Ramos (cell line): ENCODE results near the gene PCCA.

Experiments used
- in situ Hi-C: fragments of 300-500 bp; cut with MboI; formaldehyde crosslinking; loops from one replicate; pipeline ENCODE4 v1.14.3; 2022; ENCODE audit warnings: low sequenced_read_pairs; ENCODE audit not compliant: unreplicated experiment

Gene PCCA

DNA sequence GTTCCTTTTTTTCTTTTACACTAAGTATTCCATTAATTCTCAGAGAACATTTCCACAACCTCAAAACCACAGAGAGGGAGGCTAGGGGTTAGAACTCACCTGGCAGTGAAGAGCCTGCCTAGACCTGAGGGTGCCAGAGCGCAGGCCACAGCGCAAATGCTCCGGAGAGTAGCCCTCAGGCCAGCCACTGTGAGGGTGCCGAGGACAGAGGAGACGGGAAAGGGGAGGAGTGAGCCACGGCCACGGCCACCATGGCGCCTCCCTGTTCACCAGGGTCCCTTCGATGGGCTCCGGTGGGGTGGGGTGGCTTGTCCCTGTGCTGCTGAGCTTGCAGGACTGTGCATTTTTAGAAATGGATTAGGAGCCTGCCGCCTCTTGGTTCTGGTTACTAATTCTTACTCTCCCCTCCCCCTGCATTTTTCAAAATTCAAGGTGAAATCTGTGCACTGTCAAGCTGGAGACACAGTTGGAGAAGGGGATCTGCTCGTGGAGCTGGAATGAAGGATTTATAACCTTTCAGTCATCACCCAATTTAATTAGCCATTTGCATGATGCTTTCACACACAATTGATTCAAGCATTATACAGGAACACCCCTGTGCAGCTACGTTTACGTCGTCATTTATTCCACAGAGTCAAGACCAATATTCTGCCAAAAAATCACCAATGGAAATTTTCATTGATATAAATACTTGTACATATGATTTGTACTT lies 440.9 kb downstream of the PCCA start:
- in situ Hi-C loops = no loop called here

DNA sequence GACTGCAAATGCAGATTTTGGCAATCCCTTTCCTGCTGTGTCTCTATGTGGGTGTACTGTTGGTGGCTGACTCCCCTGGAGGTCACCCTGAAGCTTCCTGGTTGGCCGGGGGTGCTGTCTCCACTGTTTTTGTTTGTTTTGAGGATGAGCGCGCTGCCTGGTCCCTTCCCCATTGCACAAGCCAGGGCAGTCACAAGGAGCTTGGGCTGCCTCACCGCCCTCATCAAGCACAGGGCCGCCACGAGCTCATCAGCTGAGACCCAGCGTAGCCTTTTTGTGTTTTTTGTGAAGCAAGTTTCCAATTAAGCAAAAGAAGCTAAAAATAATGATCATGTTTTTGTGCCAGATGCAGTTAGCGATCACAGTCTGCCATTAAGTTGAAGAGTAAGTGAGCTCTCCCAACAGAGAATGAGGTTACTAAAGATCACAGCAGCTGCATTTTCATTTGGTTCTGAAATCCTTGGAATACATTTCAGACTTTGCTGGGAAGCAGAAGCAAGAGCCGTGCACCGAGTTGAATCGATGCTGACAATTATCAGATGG lies 441.8 kb downstream of the PCCA start:
- in situ Hi-C loops = no loop called here

DNA sequence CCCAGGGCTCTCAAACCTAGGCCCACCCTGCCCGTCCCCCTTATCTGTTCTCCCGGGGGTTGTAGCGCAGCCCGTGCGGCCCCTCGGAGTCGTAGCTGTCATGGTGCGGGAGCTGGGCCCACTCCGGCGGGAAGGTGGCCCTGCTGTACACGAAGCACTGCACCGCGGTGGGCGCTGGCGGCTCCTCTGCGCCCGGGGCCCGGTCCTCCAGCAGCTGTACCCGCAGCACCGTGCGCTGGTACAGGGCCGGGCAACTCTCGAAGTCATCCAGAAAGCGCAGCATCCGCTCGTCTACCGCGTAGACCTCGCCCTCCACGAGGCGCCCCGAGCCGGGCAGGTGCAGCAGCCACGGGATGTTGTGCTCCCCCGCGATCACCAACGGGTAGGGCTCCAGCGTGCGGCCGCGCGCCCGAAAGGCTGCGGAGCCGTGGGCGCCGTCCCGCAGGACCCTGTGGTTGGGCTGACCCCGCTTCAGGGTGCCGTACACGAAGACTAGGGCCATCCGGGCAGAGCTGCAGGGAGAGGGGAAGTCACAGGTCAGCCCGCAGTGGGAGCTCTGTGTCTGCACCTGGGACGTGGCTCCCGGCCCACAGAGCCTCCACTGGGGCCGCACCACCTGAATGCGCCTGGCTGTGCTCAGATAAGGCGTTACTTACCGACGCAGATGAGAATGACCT lies 443.3 kb downstream of the PCCA start:
- in situ Hi-C loops = no loop called here

- in situ Hi-C loops = no loop called here
Measured at GRCh38 chr13:100532836-100533435, 444.0 kb downstream of the PCCA start.

GRCh38 chr13:100533588-100534041 lies 444.7 kb downstream of the PCCA start:
- in situ Hi-C loops = no loop called here

GRCh38 chr13:100534147-100534843 lies 445.4 kb downstream of the PCCA start:
- in situ Hi-C loops = no loop called here

DNA sequence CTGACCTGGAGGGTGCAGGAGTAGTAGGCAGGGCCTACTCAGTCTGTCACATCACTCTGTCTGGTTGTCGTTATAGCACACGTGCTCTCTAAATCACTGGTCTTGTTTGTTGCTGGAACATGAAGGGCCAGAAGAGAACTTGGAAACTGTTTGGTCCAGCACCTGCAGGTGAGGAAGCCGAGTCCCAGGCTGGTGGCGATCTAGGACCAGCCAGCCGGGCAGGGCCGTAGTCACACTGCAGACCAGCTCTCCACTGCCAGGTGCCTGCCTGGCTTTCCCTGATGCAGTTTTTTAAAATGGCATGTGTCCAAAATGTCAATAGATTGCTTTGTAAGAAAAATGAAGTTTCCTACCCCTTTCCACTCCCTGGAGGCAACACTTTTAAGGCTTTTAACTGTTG lies 446.0 kb downstream of the PCCA start:
- in situ Hi-C loops = no loop called here

GRCh38 chr13:100535426-100536135 lies 446.7 kb downstream of the PCCA start:
- in situ Hi-C loops = no loop called here

GRCh38 chr13:100536643-100537180 lies 447.8 kb downstream of the PCCA start:
- in situ Hi-C loops = no loop called here

DNA sequence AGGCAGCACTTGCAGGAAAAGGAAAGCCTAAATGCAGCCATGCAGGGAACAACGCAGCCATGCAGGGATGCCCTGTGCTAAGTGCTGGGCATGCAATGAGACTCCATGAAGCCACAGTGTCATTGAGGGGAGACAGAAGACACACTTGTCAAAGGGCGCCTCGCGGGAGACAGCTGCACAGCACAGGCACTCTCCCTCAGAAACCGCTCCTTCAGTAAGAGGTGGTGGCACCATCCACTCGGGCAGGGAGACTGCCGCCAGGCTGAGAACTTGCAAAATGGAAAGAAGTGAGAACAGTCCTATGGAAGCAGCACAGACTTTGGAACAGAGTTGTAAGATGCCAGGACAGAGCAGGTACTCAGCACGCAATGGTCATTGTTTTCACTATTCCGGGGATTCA lies 448.6 kb downstream of the PCCA start:
- in situ Hi-C loops = no loop called here

GRCh38 chr13:100537951-100538462 lies 449.1 kb downstream of the PCCA start:
- in situ Hi-C loops = no loop called here

DNA sequence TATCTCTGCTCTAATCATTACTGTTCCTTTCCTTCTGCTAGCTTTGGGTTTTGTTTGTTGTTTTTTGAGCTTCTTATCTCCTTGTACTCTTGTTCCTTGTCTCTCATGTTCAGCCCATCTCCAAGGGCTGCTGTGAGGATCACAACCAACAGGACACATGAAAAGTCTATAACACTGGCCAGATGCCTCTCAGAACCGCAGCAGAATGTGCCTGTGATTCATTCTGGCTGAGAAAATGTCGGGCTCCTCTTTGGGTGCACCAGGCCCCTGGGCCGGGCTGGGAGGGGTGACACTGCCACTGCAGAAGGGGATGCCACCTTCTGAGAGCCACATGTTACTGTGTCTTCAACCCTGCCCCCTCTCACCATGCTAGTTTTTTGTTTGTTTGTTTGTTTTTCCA lies 451.7 kb downstream of the PCCA start:
- in situ Hi-C loops = no loop called here

DNA sequence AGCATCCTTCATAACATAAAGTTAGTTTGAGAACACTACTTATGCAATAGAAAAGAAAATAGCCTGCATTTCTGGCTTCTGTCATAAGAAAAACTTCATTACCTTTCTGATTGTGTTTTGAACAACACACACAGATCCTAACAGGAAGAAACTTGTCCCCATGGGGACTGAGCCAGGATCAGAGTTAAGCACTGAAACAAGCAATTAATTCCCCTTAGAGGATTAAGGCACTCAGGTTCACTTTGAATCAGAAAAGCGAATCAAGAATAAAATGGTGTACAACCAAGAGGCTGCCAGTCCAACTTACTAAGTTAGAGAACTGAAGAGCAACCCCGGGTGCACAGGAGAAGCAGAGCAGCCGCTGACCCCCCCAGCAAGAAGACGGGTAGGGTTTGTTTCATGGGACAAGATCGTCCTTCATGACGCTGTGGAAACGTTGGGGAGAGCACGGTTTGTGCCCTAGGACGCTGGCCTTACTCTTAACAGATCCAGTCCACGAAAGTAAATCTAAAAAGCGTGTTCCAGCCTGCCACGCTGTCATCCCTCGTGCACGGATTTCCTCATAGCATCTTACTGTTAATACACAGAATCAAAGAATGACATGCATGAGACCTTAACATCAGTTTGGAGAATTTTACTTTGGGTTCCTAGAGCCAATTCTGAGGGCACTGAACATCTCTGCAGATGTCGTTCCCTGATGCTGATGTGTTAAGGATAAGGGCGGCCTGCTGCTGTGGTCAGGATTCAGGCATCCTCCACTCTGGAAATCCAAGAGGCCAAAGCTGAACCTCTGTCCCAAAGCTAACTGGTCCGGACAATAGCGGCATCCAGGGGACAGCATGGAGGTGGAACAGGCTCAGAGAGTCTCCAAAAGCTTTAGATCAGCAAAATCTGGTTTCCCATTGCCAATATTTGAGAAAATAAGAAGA lies 453.3 kb downstream of the PCCA start:
- in situ Hi-C loops = no loop called here

DNA sequence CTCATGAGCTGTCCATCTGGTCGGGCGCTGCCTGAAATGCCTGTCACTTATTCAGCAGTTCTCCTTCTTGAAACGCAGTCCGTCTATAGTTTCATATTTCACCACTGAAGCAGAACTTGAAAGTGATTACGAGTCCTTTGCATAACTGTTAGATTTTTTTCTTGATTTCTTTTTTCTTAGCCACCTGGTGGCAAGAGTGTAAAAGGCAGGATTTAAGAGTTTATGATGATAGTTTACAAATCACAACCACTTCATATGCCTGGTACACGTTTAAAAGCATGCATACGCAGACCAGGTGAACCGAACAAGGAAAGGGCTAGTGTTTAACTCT lies 453.9 kb downstream of the PCCA start:
- in situ Hi-C loops = no loop called here

DNA sequence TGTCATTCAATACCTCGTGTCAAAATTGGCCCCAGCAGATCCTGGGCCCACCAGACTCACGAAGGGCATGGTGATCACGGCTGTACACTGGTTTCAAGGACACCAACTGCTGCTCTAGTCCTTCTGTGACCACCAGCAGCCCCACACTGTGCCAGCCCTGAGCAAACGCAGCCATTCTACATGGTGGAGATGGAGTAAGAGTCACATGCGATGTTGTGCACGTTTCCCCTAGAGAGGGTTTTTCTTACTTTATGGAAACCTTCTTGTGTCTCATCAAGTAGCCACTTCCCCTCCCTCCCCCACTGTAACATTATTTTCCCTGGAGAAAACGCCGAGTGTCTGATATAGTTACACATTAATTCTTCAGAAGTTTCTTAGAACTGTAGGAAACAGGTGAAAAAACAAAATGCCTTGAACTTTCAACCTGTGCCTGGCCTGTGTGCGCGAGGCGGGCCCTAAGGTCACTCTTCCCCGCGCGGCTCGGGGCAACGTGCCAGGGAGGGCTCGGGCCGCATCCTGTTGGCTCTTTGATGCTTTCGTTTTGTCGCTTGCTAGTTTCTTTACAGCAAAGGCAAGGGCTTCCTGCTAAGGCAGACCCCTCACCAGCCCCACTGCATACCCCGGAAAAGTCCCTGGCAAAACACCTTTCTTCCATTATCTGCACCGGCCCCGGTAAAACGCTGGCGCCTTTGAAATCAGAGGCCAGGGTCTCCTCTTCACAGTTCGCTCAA lies 455.1 kb downstream of the PCCA start:
- in situ Hi-C loops = no loop called here

DNA sequence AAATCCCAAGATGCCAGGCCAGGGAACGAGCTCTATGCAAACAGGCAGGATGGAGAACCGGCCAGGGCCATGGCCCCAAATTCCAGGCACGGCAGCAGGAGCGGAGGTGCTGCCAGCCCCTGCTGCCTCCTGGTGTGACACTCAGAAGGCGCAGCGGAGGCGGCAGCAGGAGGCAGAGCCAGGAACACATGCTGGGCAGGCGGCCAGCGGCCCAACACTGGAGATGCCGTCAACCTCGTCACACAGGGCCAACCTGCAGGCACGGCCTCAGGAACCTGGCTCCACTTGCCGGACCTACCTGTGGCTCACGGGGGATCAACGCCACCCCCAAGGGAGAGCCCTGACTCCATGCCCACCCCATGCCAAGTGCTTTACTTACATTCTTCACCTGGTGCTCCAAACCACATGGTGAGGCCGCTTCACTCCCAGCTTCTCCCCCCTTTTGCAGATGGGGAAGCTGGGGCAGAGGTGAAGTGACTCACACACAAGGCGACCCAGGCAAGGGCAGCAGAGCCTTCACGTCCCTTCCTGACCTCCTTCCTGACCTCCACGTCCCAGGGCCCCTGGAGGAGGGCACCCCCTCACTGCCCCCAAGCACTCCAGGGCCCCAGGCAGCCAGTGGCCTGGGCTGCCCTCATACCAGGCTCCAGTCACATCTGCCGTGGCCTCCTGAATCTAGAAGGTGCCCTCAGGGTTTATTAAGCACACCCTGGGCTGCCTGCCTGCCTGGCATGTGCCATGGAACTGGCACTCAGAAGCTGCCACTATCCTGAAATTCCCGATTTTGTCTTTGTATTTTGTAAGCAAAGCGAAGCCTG lies 456.2 kb downstream of the PCCA start:
- in situ Hi-C loops = no loop called here

DNA sequence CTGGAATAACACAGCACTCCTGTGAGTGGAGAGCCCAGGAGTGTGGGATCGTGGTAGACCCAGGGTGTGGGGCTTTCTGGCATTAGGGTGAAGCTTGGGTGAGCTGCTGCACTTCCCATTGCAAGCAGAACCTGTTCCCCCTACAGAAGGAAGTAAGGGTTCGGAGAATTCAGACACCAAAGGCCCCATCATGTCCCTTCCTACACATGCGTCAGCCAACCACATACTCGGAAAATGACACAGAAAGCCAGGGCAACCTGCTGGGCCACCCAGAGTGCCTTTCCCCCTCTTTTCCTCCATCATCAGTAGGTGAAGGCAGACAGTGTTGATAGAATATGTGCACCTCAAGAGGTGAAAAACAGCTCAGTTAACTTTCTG lies 456.8 kb downstream of the PCCA start:
- in situ Hi-C loops = no loop called here
